NCI-H146 treated with DMSO at 0.1 percent for 48 hours (cell line): ENCODE data around the gene ALOX5.

Experiments used
- DNase-seq: peaks from one replicate; lab custom pipeline; 2025; ENCODE audit not compliant: unreplicated experiment; lab: John Stamatoyannopoulos, UW

ALOX5 gene

DNA sequence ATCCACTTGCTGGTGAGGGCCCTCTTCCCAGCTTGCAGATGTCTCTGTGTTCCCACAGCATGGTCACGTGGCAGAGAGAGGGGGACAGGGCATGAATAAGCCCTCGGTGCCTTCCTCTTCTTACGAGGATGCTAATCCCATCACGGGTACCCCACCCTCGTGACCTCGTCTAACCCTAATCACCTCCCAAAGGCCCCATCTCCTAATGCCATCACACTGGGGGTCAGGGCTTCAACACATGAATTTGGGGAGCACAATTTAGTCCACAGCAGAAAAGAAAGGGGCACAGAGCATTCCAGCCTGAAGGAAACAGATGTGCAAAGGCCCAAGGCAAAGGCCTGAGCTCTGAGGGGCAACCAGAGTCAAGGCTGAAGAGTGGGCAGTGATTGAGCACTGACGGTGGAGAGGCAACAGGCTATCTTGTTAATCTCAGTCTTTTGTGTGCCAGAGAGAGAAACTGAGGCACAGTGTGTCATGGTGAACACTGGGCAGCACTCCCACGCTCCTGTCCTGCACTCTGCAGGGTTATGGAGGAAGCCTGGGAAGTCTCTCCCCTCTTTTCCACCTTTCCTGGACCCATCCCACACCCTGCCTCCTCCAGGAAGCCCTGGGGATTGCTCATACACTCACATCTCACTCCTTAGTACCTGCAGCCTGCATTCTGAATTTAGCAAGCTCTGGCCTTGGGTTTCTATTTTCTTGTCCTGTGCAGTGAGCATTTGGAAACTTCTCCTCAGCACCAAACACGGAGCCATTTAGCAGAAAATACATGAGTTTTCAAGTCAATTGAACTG lies 49.0 kb downstream of the ALOX5 start:
- no peak for DNase-seq

DNA sequence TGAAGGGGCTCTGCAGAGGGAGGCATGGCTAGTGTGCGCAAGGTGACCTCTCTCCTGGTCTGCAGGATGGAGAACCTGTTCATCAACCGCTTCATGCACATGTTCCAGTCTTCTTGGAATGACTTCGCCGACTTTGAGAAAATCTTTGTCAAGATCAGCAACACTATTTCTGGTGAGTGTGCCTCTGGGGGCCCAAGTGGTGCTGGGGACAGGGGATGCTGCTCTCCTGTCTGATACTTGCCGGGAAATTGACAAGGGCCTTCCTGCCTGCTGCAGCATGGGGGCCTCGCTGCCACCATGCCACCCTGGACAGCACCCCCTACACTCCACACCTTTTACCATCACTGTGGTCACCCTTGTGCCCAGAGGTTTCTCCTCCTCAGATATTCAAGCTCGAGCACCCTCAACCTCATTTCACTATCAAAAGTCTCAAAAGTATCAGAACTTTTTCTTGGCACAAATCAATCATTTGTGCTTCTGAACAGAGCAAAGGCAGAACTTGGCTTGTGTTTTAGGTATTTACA lies 50.0 kb downstream of the ALOX5 start:
- no peak for DNase-seq

DNA sequence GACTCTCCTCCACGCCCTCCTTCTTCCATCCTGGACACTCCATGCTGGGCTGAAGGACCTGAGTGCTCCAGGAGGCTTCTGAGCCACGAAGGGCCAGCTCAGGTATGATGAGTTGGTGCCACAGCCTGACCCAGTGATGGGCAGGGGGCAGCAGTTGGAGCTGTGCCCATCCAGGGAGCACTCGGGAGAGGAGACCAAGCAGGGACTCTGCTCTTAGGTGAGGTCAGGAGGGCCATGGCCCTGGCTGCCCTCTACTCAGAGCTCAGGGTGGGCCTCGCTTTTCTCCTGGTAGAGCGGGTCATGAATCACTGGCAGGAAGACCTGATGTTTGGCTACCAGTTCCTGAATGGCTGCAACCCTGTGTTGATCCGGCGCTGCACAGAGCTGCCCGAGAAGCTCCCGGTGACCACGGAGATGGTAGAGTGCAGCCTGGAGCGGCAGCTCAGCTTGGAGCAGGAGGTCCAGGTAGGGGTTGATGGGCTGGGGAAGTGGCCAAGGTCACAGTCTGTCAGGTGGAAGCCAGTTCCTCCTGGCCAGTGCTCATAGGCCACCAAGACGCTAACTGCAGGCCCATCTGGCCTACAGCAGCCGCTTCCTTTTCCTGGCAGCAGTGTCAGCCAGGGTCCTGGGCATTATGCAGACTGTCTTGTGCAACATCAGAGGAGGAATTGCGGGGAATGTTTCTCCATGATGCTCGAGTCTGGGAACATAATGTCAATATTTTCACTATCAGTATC lies 50.8 kb downstream of the ALOX5 start:
- no peak for DNase-seq

DNA sequence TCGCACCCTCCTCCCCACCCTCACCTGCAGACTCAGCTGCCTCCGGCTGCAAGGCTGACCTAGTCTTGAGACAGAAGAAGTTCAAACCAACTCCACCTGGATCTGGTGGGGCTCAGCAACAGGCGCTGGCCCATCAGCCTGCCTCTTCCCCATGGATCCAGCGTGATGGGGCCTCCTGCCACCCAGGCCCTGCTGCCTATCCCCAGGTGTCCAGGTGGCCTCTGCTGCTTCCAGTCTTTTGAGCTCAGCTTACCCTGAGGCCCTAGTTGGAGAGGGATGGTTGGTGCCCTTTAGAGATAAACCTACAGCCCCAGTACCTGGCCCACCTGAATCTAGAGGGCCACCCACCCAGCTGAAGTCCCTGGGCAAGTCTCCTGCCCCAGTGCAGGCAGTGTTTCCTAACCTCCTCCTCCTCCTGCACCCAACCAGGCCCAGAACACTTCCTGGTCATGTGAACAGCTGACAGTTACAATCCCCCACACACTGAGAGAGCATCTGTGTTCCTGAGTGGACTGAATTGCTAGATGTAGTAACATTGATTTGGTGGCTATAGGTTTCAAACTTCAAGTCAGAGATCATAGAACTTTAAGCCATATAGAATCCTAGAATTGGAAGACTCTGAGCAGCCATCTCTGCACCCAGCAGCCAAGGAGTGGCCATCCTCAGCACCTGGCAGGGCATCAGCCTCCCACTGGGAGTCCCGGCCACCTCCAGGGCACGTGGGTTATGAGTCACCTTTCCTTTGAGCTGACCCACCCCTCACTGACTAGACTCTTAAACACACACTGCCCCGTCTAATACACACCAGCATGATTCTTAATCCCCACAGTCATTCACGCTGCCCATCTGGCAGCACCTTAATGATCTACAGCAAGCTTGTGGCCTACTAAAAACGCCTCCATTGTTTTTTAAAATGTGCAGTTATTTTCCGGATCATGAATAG lies 51.9 kb downstream of the ALOX5 start:
- no peak for DNase-seq

DNA sequence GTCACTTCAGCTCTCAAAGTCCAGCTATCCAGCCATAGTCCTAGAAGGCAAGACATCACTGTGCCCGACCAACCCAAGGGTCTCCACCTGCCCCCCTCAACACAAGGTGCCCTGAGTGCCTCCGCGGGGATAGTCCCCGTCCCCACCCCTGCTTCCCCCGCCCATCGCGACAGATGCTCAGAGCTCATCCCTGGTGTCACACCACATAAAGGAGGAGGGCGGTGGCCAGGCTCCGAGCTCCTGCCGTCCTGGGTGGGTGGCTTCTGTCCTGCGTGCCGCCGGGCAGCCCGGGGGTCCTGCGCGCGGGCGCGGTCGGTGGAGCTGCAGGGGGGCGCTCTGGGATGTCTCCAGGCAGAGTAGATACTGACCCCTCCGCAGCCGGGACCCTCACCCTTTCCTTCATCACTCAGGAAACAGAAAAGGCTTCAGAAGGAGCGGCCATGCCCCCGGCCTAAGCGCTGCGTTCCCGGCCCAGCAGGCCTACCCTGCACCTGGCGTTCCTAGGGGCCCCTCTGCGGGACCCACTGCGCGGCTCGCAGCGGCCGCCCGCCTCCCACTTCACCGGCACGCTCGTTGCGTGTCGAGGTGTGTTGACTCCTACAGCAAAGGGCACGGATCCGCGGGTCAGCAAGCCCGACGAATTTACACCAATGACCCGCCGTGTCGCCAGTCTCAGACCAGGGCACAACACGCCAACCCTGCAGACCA lies 53.4 kb downstream of the ALOX5 start:
- DNase-seq: no peak

DNA sequence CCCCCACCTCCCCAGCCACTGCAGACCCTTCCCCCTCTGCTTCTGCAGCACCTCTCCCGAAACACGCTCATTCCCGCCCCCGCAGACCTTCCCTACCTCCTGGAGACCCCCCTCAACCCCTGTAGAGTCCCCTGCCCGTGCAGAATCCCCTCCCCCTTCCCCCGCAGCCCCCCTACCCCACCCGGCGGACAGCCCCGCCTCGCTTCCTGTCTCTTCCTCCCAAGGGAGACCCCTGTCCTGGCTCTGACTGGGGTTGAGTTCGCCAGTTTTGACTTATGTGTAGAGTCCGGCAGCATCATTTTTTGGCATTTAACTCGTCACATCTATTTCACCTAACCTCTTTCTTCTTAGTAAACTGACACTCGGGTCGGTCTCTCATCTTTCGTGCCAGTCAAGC lies 54.0 kb downstream of the ALOX5 start:
- no peak for DNase-seq

DNA sequence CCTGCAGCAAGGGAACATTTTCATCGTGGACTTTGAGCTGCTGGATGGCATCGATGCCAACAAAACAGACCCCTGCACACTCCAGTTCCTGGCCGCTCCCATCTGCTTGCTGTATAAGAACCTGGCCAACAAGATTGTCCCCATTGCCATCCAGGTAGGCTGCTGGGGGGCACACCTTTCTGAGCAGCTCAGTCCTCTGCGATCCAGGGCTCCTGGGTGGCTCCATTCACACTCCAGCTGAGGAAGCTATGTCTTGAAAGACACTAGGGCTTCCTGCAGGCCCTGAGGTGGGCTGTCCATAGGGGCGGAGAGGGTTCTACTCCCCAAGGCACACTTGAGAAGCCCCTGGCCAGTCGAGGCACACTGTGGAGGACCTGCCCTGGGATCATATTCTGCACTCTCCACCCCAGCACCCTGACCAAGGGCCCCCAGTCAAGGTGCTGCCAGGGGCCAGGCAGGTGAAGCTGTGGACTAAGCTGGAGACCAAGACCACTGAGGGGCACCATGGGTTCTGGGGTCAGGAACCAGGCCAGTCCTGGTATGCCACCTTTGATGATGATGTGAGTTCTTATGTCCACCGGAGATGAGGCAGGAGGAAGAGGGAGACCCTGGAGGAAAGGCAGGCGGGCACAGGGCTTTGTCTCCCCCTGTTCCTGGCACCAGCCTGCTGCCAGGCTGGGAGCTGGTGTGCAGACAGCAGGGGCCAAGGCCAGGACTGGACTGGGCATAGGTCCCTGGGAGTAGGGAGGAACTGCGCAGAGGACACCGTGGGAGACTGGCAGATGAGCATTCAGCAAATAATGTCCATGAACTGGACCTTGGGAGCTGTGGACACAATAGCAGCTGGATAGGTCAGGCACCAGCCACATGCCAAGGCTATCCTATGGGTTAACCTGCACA lies 54.8 kb downstream of the ALOX5 start:
- DNase-seq: no peak

DNA sequence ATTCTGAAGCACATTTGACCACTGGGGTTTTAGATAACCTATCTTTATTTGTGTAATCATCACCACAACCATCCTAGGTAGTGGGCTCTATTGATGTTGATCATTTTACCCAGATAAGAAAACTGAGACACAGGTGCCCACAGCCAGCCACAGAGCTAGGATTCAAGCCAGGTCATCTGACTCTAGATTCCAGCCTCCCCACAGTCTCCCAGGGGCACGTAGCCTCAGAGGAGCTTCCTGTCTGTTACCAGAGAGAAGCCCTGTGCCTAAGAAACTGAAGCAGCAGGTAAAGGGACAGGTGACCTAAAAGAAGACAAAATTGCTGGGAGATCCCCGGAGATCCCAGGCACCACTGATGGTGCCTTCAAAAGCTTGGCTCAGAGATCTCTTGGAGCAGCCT lies 55.8 kb downstream of the ALOX5 start:
- no peak for DNase-seq

DNA sequence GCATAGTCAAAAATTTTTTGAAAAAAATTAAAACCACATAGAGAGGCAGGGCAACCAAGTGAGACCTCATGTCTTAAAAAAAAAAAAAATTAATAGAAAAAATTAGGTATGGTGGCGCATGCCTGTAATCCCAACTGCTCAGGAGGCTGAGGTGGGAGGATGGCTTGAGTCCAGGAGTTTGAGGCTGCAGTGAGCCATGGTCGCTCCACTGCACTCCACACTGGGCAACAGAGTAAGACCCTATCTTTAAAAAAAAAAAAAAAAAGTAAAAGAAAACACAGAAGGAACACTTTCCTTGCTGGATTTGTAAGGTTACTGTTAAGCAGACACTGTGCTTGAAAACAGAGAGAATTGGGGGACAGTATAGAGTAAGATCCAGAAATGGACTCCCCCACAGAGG lies 58.1 kb downstream of the ALOX5 start:
- no peak for DNase-seq

DNA sequence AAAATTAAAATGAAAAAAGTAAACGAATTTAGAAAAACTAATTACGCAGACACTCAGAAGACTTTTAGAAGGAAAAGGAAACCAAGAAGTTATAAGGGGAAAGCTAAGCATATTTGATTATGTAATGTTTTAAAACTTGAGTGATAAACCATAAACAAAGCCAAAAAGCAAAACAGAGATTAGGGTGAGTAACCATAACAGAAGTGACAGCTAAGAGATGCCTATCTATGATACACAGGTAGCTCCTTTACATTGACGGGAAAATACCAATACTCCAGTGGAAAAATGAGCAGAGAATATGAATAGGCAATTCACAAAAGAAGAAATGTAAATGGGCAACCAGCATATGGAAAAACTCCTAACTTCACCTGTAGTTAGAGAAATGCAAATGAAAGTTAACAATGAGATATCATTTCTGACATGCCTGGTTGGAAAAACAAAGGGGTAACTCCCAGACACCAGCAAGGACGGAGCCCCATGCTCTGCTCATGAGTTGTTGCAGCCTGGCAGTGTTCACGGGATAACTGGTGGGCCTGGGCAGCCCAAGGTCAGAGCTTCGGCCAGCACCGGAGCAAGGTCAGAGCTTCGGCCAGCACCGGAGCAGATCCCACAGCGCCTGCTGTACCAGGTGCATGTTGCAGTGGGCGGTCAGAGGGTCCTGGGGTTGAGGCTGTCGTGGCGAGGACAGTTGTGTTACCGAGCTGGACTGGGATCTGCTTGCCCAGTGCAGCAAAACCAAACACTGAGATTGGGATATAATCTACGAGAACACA lies 58.9 kb downstream of the ALOX5 start:
- DNase-seq: no peak

DNA sequence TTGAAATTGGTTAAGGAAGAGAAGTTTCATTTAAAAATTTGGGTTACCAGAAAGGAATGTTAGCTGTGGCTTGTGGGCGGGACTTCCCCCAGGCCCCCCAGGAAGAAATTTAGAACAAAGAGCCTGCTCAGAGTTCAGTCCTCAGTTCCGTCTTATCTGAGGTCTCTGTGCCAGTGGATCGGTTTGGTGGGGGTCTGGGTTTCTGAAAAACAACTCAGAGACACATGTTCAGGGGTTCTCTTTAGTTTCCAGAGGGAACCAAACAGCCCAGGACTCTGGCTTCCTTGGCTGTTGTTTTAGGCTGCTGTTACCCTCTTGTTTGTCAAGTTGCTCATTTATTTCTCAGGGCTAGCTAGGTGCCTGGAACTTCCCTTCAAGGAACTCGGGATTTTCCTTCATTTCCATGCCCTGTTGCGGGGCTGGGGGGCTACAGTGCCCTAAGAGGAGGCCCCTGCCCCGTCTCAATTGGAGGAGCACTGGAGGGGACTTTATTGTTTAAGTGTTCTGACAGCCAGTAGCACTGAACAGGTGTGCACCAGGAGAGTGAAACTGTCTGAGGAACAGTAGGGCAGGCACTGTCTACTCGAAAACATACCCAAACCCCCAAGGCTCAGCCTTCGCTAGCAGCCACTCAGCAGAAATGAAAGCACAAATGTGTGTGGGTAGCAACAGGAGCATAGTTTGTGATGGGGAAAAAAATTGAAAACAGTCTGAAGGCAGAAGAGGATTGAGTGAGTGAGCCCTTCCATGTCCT lies 59.9 kb downstream of the ALOX5 start:
- DNase-seq: no peak

DNA sequence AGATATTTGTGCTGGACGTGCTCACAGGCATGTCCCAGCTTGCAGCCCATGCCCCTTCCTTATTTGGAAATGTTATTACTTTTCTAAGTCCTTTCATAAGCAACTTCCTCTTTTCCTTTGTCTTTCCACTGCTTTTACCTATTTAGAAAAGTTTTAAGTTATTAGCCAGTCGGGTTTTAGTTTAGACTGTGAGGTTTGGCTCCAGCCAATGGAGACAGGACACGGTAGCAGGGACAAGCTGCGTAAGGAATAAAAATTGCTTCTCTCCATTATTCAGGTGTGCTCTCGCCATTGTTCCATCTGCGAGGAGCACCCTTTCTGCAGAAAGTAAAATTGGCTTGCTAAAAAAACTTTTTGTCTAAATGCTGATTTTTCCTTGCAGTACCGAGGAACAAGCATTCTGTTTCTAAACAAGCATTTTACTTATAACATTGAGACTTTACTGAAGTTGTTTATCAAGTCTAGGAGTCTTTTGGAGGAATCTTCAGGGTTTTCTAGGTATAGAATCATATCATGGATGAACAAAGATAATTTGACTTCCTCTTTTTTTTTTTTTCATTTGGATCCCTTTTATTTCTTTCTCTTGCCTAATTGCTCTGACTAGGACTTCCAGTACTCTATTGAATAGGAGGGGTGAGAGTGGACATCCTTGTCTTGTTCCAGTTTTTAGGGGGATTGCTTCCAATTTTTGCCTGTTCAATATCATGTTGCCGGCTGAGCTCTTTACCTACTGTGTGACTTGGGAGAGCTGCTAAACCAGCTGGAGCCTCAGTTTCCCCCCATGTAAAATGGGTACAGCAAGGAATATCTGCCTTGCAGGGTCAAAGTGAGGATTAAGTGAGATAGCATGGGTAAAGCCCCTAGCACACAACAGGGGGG lies 63.8 kb downstream of the ALOX5 start:
- no peak for DNase-seq

DNA sequence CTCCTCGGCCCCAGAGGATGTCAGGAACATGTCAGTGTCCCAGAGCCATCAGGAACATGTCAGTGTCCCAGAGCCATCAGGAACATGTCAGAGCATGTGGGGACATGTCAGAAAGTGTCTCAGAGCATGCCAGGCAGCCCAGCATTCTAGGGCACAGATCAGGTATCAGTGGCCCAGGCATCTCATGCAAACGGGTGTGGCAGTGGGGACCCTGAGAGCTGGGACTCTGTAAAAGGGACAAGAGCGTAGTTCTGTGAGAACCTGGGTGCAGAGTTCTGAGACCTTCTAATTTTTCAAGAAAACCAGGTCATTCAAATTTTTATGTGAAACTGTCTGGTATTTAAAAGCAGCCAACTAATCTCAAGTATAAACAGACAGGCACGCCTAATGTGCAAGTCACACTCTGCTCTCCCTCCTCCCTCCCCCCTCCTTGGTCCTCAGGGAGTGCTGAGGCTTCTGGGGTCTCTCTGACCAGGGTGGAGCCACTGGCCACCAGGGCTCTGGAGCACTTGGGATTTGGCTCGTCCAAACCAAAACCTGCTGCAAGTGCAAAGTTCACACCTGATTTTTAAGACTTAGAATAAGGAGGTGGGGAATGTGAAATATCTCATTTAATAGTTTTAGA lies 64.6 kb downstream of the ALOX5 start:
- DNase-seq: no peak

DNA sequence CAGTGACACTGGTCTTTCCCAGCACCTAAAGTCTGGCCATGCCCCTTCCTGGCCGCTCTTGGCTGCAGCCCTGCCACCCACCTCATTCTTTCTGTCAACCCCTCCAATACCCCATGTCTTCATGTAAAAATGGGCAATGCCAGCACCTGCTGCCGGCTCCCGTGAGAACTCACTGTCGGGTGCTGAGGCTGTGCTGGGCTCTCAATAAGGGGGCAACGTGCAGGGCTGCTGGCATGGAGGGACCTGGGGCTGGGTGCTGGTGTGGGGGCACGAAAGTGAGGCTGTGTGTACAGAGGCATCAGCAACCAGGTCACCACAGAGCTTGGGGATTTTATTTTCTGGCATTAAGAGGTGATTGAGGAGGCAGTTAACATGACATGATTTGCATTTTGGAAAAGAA lies 65.3 kb downstream of the ALOX5 start:
- DNase-seq: no peak

DNA sequence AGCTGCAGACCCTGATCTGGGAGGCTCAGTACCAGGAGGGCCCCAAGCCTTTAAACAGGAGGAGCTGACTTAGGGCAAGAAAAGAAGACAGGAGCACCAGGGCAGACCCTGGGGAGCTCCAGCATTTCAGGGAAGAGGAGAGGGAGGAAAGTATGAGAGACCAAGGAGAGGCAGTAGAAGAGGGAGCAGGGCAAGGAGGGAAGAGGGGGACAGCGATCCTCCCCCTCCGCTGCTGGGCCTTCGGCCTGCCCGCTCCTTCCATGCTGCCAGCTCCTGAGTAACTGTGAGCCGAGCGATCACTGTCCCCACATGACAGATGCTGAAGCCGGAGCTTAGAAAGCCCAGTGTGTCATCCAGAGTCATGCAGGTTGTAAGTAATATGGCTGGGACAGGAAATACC lies 65.9 kb downstream of the ALOX5 start:
- no peak for DNase-seq

DNA sequence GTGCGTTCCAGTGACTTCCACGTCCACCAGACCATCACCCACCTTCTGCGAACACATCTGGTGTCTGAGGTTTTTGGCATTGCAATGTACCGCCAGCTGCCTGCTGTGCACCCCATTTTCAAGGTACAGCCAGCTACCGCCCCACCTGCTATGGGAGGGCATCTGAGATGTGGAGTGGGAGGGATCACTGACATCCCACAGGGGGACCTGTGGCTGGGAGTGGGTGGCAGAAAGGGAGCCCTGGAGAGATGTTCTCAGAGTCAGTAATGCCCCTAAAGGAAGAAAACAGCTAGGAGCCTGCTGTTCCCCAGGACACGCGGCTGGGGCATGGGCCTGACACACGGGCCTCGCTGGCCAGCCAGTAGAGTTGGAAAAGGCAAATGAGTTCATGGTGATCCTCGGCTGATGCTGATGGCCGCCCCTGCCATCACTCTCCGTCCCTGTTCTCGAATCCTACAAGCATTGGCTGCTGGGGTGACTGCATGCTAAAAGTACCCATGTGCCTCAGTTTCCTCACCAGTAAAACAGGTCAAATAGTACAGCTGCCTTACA lies 66.6 kb downstream of the ALOX5 start:
- DNase-seq: no peak
